ENCODE data around the gene DNAAF3. TPM values are rescaled to one million over a fixed set of nuclear protein-coding genes. Genes with fewer than 3 reads are reported as not detected.

Gene DNAAF3
- total RNA-seq, 4 donors from 2014 or later = 0.39 TPM; not detected in 3

GRCh38 chr19:55146078-55146704 is 20.2 kb downstream of the DNAAF3 start:
- TF ChIP-seq POLR2A (IDR thresholded peaks at IDR 0.05) = no peak
- peak; percentile 30 to 70 (median 56) for TF ChIP-seq CTCF (IDR thresholded peaks at IDR 0.05 in 4 of 5, conservative IDR thresholded peaks at IDR 0.05 in 1 of 5)
- Histone ChIP-seq H3K36me3 (no peaks in the 10 kb centered on the region), H3K9me3 (no peaks in the 10 kb centered on the region), H3K4me3 (peak overlapping the region; percentile 48 to 65 (median 56)), H3K27me3 (peaks cover 14 to 30% (median 30%) of the 10 kb centered on the region in 3 donors), H3K4me1 (peaks cover 7 to 30% of the 10 kb centered on the region in 2 donors), H3K27ac (peak overlapping the region; percentile 82 to 96 (median 93))
- DNase-seq = peak in 1 of 2 donors; percentile 52
- in situ Hi-C loops (cut with MboI; ENCODE audit: low sequenced_read_pairs in 4 of 4) = loop anchor here in 3 of 4 donors (10.0 to 25.0 kb wide), 4 partner anchors 266 to 491 kb away; partner anchors contain the start of genes CCDC106 (in 1 of the 3), UBE2S (in 1 of the 3), ZNF580 (in 1 of the 3) and ZNF581 (in 1 of the 3)
- intact Hi-C loops (cut with DNase I; ENCODE audit: low total_unique reads) = loop anchor here (5.0 kb wide), 1 partner anchor 451 kb away; the partner anchor contains the start of gene FIZ1
- no peak for ATAC-seq

- H3K4me1 ChIP-seq = peaks cover 7 to 24% of the 10 kb centered on the region in 2 donors
- H3K36me3 ChIP-seq = no peaks in the 10 kb centered on the region
- no peak for ATAC-seq
- H3K27ac ChIP-seq = peak overlapping the region; percentile 82 to 96 (median 93)
- intact Hi-C loops (cut with DNase I; ENCODE audit: low total_unique reads) (loop anchor here (5.0 kb wide), 1 partner anchor 452 kb away; the partner anchor contains the start of gene FIZ1), in situ Hi-C loops (cut with MboI; ENCODE audit: low sequenced_read_pairs in 4 of 4) (loop anchor here in 3 of 4 donors (10.0 to 25.0 kb wide), 4 partner anchors 267 to 492 kb away; partner anchors contain the start of genes CCDC106 (in 1 of the 3), UBE2S (in 1 of the 3), ZNF580 (in 1 of the 3) and ZNF581 (in 1 of the 3))
- H3K27me3 ChIP-seq = peaks cover 14 to 30% (median 30%) of the 10 kb centered on the region in 3 donors
- no peaks in the 10 kb centered on the region for H3K9me3 ChIP-seq
- DNase-seq = no peak
- TF ChIP-seq POLR2A (IDR thresholded peaks at IDR 0.05) (no peak), CTCF (IDR thresholded peaks at IDR 0.05 in 4 of 5, conservative IDR thresholded peaks at IDR 0.05 in 1 of 5) (no peak)
- H3K4me3 ChIP-seq = no peak overlapping the region
Measured at GRCh38 chr19:55145232-55145631, 21.2 kb downstream of the DNAAF3 start.

GRCh38 chr19:55141696-55142095 is 24.7 kb downstream of the DNAAF3 start:
- H3K9me3 ChIP-seq = no peaks in the 10 kb centered on the region
- H3K27ac ChIP-seq = peak overlapping the region; percentile 52 to 96 (median 83)
- ATAC-seq = no peak
- no peak overlapping the region for H3K4me3 ChIP-seq
- intact Hi-C loops (cut with DNase I; ENCODE audit: low total_unique reads) (loop anchor here (1.0 kb wide), 1 partner anchor 19 kb away; no protein-coding TSS in a partner anchor), in situ Hi-C loops (cut with MboI; ENCODE audit: low sequenced_read_pairs in 4 of 4) (loop anchor here in 3 of 4 donors (10.0 to 25.0 kb wide), 4 partner anchors 271 to 496 kb away; partner anchors contain the start of genes CCDC106 (in 1 of the 3), UBE2S (in 1 of the 3), ZNF580 (in 1 of the 3) and ZNF581 (in 1 of the 3))
- DNase-seq = no peak
- TF ChIP-seq CTCF (IDR thresholded peaks at IDR 0.05 in 4 of 5, conservative IDR thresholded peaks at IDR 0.05 in 1 of 5) (no peak), POLR2A (IDR thresholded peaks at IDR 0.05) (no peak)
- H3K27me3 ChIP-seq = peaks cover 9 to 26% (median 23%) of the 10 kb centered on the region in 3 donors
- H3K4me1 ChIP-seq = peaks cover 2 to 34% of the 10 kb centered on the region in 2 donors
- no peaks in the 10 kb centered on the region for H3K36me3 ChIP-seq

GRCh38 chr19:55137915-55138314 is 28.5 kb downstream of the DNAAF3 start:
- no peak overlapping the region for H3K4me3 ChIP-seq
- peaks cover 2 to 9% (median 6%) of the 10 kb centered on the region in 3 donors for H3K27me3 ChIP-seq
- in situ Hi-C loops (cut with MboI; ENCODE audit: low sequenced_read_pairs in 4 of 4) = loop anchor here in 2 of 4 donors (25.0 kb wide), 2 partner anchors 274 to 499 kb away; partner anchors contain the start of genes CCDC106 (in 1 of the 2), UBE2S (in 1 of the 2), ZNF580 (in 1 of the 2) and ZNF581 (in 1 of the 2)
- no peak for DNase-seq
- no peak for TF ChIP-seq POLR2A (IDR thresholded peaks at IDR 0.05)
- no peak for TF ChIP-seq CTCF (IDR thresholded peaks at IDR 0.05 in 4 of 5, conservative IDR thresholded peaks at IDR 0.05 in 1 of 5)
- H3K9me3 ChIP-seq = no peaks in the 10 kb centered on the region
- ATAC-seq = no peak
- intact Hi-C loops (cut with DNase I; ENCODE audit: low total_unique reads) = no loop called here
- no peaks in the 10 kb centered on the region for H3K36me3 ChIP-seq
- H3K4me1 ChIP-seq = peaks cover 2 to 17% of the 10 kb centered on the region in 2 donors
- H3K27ac ChIP-seq = peak overlapping the region; percentile 4 to 96 (median 55)

Measured in gastrocnemius medialis (tissue), 4 donors.